K562 (cell line): ENCODE measurements around the gene PCED1B.

Experiments used
- AFF4 ChIP-seq: sonication (generic); formaldehyde crosslinking; IDR thresholded peaks from 2 replicates; pipeline ENCODE4 v1.8.0; 2023; ENCODE audit warnings: mild to moderate bottlenecking, missing genetic modification reagents
- CCNT2 ChIP-seq: IDR thresholded peaks from 2 replicates; pipeline ENCODE4 v1.6.1; 2011; ENCODE audit warnings: borderline replicate concordance, low read depth, mild to moderate bottlenecking, moderate library complexity, mixed read lengths, low read length; ENCODE audit not compliant: insufficient read length; ENCODE audit errors: extremely low read depth
- CTCF ChIP-seq, 3 experiments: IDR thresholded peaks in 2 of 3; conservative IDR thresholded peaks in 1 of 3; 2 replicates each; pipeline ENCODE4 v1.5.1; 2011 to 2012; ENCODE audit warnings: low read length in 3 of 3, mild to moderate bottlenecking in 3 of 3, control low read depth in 2 of 3, improper control_type of control experiment in 1 of 3, inconsistent platforms in 1 of 3, low read depth in 1 of 3, mixed read lengths in 1 of 3, moderate library complexity in 1 of 3; ENCODE audit not compliant: insufficient read depth in 2 of 3
- EGR1 ChIP-seq: fragments of 450-650 bp; conservative IDR thresholded peaks from 2 replicates; pipeline ENCODE4 v1.6.1; 2017; ENCODE audit warnings: mild to moderate bottlenecking
- MXI1 ChIP-seq: IDR thresholded peaks from 2 replicates; pipeline ENCODE4 v1.6.1; 2011; ENCODE audit warnings: low read depth, mild to moderate bottlenecking, improper control_type of control experiment, low read length
- SAP30 ChIP-seq: fragments of 200-600 bp; sonication (generic); IDR thresholded peaks from 2 replicates; pipeline ENCODE4 v1.6.1; 2012; ENCODE audit warnings: borderline replicate concordance, low read depth, mild to moderate bottlenecking, moderate library complexity, low read length, control low read depth, inconsistent platforms; ENCODE audit not compliant: insufficient read depth, poor library complexity, severe bottlenecking
- SP1 ChIP-seq: sonication (generic); formaldehyde crosslinking; IDR thresholded peaks from 2 replicates; pipeline ENCODE4 v1.8.1; 2022; ENCODE audit warnings: mild to moderate bottlenecking, missing genetic modification reagents
- TOE1 ChIP-seq, 2 experiments: fragments of 450-650 bp in 1 of 2; sonication (generic) in 1 of 2; formaldehyde crosslinking in 1 of 2; IDR thresholded peaks; 2 replicates each; pipeline versions ENCODE4 v1.7.1 to v1.8.0; 2016 to 2022; ENCODE audit warnings: borderline replicate concordance in 2 of 2, mild to moderate bottlenecking in 2 of 2, antibody characterized with exemption in 1 of 2, inconsistent platforms in 1 of 2, low read depth in 1 of 2, missing genetic modification reagents in 1 of 2, moderate library complexity in 1 of 2
- U2AF1 ChIP-seq: fragments of 200-400 bp; formaldehyde crosslinking; optimal IDR thresholded peaks from 2 replicates; pipeline ENCODE3; 2017; ENCODE audit warnings: mild to moderate bottlenecking, low read depth, low read length, moderate library complexity
- ZNF324 ChIP-seq: fragments of 250-450 bp; sonication (Bioruptor Pico); IDR thresholded peaks from 2 replicates; pipeline ENCODE4 v1.4.0; 2020; ENCODE audit warnings: mild to moderate bottlenecking

GRCh38 chr12:47149146-47149545, 69.7 kb downstream of the PCED1B start:
- TF ChIP-seq CTCF (IDR thresholded peaks at IDR 0.05 in 2 of 3, conservative IDR thresholded peaks at IDR 0.05 in 1 of 3; ENCODE audit: insufficient read depth in 2 of 3, low read depth in 1 of 3, low read length in 3 of 3) (no peak), MXI1 (no peak), TOE1 (IDR thresholded peaks at IDR 0.05; ENCODE audit: borderline replicate concordance) (no peak), TOE1 (CRISPR knock-in tag; IDR thresholded peaks at IDR 0.05; ENCODE audit: borderline replicate concordance, low read depth) (no peak), AFF4 (CRISPR knock-in tag) (no peak), SP1 (CRISPR knock-in tag) (no peak), ZNF324 (CRISPR knock-in tag) (no peak), SAP30 (no peak), EGR1 (no peak), CCNT2 (no peak), U2AF1 (no peak)
